ENCODE data around the gene PHIP.

GRCh38 chr6:79033279-79033678 is 44.8 kb downstream of the PHIP start:
- no peak for TF ChIP-seq POLR2A (IDR thresholded peaks at IDR 0.05)
- no peak for TF ChIP-seq POLR2AphosphoS5 (IDR thresholded peaks at IDR 0.05)
- no peak for TF ChIP-seq CTCF (IDR thresholded peaks at IDR 0.05)
- no peak for TF ChIP-seq EP300 (IDR thresholded peaks at IDR 0.05)

Measured in upper lobe of left lung (tissue), 4 donors.